GM12878 (cell line): ENCODE results near the gene PDE1C.

Source experiments
- EZH2 ChIP-seq: IDR thresholded peaks from 2 replicates; pipeline ENCODE4 v1.6.1; 2012; ENCODE audit warnings: low read depth, mild to moderate bottlenecking, control low read depth, inconsistent platforms, low read length, borderline replicate concordance; ENCODE audit not compliant: control insufficient read depth
- POLR2AphosphoS5 ChIP-seq: IDR thresholded peaks from 2 replicates; pipeline ENCODE4 v1.6.1; 2011; ENCODE audit warnings: mild to moderate bottlenecking, low read length, inconsistent platforms
- YY1 ChIP-seq: IDR thresholded peaks from 2 replicates; pipeline ENCODE4 v1.6.1; 2011; ENCODE audit warnings: low read depth, mild to moderate bottlenecking, low read length
- TF ChIP-seq, protein P1 (sequence below), 3 experiments: IDR thresholded peaks in 2 of 3; conservative IDR thresholded peaks in 1 of 3; 2 replicates each; pipeline ENCODE4 v1.5.1; 2011; ENCODE audit warnings: low read depth in 3 of 3, low read length in 3 of 3, mild to moderate bottlenecking in 3 of 3, control low read depth in 2 of 3, moderate library complexity in 2 of 3, inconsistent platforms in 1 of 3, mixed read lengths in 1 of 3; ENCODE audit not compliant: control insufficient read depth in 2 of 3, insufficient read depth in 1 of 3; ENCODE audit errors: extremely low read depth in 1 of 3
- TF ChIP-seq, protein P2 (sequence below): IDR thresholded peaks from 2 replicates; pipeline ENCODE4 v1.6.1; 2011; ENCODE audit warnings: borderline replicate concordance, low read depth, mild to moderate bottlenecking, moderate library complexity, low read length; ENCODE audit not compliant: insufficient read depth, poor library complexity, severe bottlenecking
- TF ChIP-seq, protein P3 (sequence below): fragments of 450-650 bp; formaldehyde crosslinking; IDR thresholded peaks from 2 replicates; pipeline ENCODE4 v1.4.0; 2020; ENCODE audit warnings: mild to moderate bottlenecking, moderate library complexity

GRCh38 chr7:32103361-32103760, 33.2 kb upstream of the PDE1C start:
- TF ChIP-seq, protein P1, sequence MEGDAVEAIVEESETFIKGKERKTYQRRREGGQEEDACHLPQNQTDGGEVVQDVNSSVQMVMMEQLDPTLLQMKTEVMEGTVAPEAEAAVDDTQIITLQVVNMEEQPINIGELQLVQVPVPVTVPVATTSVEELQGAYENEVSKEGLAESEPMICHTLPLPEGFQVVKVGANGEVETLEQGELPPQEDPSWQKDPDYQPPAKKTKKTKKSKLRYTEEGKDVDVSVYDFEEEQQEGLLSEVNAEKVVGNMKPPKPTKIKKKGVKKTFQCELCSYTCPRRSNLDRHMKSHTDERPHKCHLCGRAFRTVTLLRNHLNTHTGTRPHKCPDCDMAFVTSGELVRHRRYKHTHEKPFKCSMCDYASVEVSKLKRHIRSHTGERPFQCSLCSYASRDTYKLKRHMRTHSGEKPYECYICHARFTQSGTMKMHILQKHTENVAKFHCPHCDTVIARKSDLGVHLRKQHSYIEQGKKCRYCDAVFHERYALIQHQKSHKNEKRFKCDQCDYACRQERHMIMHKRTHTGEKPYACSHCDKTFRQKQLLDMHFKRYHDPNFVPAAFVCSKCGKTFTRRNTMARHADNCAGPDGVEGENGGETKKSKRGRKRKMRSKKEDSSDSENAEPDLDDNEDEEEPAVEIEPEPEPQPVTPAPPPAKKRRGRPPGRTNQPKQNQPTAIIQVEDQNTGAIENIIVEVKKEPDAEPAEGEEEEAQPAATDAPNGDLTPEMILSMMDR (IDR thresholded peaks at IDR 0.05 in 2 of 3, conservative IDR thresholded peaks at IDR 0.05 in 1 of 3; ENCODE audit: control insufficient read depth in 2 of 3, extremely low read depth in 1 of 3, insufficient read depth in 1 of 3, low read depth in 3 of 3, low read length in 3 of 3), result no peak
- TF ChIP-seq YY1 (no peak), EZH2 (no peak), POLR2AphosphoS5 (no peak)
- TF ChIP-seq, protein P2, sequence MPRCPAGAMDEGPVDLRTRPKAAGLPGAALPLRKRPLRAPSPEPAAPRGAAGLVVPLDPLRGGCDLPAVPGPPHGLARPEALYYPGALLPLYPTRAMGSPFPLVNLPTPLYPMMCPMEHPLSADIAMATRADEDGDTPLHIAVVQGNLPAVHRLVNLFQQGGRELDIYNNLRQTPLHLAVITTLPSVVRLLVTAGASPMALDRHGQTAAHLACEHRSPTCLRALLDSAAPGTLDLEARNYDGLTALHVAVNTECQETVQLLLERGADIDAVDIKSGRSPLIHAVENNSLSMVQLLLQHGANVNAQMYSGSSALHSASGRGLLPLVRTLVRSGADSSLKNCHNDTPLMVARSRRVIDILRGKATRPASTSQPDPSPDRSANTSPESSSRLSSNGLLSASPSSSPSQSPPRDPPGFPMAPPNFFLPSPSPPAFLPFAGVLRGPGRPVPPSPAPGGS, result no peak
- TF ChIP-seq, protein P3, sequence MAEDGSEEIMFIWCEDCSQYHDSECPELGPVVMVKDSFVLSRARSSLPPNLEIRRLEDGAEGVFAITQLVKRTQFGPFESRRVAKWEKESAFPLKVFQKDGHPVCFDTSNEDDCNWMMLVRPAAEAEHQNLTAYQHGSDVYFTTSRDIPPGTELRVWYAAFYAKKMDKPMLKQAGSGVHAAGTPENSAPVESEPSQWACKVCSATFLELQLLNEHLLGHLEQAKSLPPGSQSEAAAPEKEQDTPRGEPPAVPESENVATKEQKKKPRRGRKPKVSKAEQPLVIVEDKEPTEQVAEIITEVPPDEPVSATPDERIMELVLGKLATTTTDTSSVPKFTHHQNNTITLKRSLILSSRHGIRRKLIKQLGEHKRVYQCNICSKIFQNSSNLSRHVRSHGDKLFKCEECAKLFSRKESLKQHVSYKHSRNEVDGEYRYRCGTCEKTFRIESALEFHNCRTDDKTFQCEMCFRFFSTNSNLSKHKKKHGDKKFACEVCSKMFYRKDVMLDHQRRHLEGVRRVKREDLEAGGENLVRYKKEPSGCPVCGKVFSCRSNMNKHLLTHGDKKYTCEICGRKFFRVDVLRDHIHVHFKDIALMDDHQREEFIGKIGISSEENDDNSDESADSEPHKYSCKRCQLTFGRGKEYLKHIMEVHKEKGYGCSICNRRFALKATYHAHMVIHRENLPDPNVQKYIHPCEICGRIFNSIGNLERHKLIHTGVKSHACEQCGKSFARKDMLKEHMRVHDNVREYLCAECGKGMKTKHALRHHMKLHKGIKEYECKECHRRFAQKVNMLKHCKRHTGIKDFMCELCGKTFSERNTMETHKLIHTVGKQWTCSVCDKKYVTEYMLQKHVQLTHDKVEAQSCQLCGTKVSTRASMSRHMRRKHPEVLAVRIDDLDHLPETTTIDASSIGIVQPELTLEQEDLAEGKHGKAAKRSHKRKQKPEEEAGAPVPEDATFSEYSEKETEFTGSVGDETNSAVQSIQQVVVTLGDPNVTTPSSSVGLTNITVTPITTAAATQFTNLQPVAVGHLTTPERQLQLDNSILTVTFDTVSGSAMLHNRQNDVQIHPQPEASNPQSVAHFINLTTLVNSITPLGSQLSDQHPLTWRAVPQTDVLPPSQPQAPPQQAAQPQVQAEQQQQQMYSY, result no peak
